Measurements from ENCODE around the gene CD79A. TPM values are rescaled to one million over a fixed set of nuclear protein-coding genes. Genes with fewer than 3 reads are reported as not detected.
A peak's percentile ranks its signal among the peaks of the same experiment; 100 is the strongest.

The CD79A gene
- total RNA-seq, 2 experiments from 2014 or later = 3.7 to 3.8 TPM

DNA sequence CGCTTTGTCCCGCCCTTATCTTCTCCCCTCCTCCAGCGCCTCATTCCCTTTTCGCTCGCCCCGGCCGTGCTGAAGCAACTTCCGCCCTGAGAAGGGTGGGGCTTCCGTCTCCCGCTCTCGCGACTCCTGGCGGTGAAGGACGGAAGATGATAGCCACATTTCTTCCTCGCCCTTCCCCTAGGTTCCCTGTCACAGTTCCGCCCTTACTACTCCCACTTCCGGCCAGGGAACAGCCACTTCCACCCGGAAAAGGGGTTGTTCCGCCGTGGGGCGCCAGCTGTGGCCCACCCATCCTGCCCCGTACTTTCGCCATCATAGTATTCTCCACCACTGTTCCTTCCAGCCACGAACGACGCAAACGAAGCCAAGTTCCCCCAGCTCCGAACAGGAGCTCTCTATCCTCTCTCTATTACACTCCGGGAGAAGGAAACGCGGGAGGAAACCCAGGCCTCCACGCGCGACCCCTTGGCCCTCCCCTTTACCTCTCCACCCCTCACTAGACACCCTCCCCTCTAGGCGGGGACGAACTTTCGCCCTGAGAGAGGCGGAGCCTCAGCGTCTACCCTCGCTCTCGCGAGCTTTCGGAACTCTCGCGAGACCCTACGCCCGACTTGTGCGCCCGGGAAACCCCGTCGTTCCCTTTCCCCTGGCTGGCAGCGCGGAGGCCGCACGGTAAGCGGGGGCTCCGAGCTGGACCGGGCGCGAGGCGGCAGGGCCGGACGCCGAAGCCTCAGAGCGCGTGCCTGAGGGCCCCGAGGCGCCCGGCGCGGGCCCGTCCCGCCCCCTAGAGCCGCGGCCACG, 17.3 kb upstream of the CD79A start, which contains the start of gene RPS19:
Gene RPS19 (plus strand): TSS at position 638 of the 801 bp plus-strand sequence. CDS start 520 bp downstream, outside the sequence.
- H3K36me3 Mint-ChIP-seq (ENCODE audit: low read depth) = peaks cover 50% of the 10 kb centered on the region
- POLR2A ChIA-PET = interaction anchor here (0.6 to 3.2 kb wide), 30 partner anchors 12 to 597 kb away, joined by 3 to 184 read pairs (median 4); partner anchors contain the start of genes ARHGEF1, DMAC2, ERFL and HNRNPUL1
- intact Hi-C loops (cut with DNase I, micrococcal nuclease) = loop anchor here (1.0 to 5.0 kb wide), 10 partner anchors 13 to 467 kb away; partner anchors contain the start of genes MEGF8 (in 1 of the 2), RABAC1 (in 1 of the 2) and ZNF574 (in 1 of the 2)

DNA sequence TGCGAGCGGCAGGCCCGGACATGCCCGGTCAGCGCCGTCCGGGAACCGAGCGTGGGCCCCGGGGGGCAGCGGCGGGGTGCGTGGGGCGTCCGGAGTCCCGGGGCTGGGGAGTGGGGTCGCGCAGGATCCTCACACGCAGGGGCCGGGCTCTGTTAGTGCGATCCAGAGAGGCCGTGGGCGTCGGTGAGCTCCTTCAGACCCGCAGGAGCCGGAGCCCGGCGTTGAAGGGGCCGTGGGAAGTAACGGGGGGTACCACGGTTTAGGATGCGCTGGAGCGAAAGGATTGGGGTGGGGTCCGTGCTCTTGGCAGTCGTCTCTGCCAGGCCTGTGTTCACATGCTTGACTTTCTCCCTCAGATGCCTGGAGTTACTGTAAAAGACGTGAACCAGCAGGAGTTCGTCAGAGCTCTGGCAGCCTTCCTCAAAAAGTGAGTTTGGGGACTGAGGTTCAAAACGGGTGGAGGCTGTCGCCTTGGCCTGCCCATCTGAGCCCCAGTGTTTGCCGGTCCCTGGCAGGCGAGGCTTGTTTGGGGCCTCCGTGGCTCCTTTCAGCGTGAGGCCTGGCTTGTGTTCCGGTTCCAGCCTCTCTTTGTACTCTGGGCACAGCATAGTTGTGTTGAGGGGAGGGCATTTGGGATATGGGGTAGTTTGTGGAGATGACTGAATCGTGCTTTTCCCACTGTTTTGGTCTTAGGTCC, 16.5 kb upstream of the CD79A start:
- Histone ChIP-seq H3K27ac (ENCODE audit: low read depth in 1 of 2, low read length in 2 of 2) (peak overlapping the region; percentile 59 to 89), H3K27me3 (ENCODE audit: control insufficient read depth in 1 of 2, insufficient read depth in 2 of 2, low read length in 2 of 2) (no peaks in the 10 kb centered on the region), H3K9me3 (ENCODE audit: control insufficient read depth in 1 of 2, insufficient read depth in 1 of 2, low read length in 2 of 2) (no peaks in the 10 kb centered on the region), H3K36me3 (ENCODE audit: insufficient read depth, low read length) (peaks cover 43% of the 10 kb centered on the region), H3K4me3 (ENCODE audit: low read length) (peak overlapping the region; percentile 74), H3K4me1 (ENCODE audit: insufficient read depth, low read length) (peaks cover 56% of the 10 kb centered on the region)
- H3K36me3 Mint-ChIP-seq (ENCODE audit: low read depth) = peaks cover 52% of the 10 kb centered on the region
- no peaks in the 10 kb centered on the region for H3K27me3 Mint-ChIP-seq
- ATAC-seq (ENCODE audit: poor library complexity) (no peak), DNase-seq (peak in 3 of 14 experiments; percentile 16 to 41 (median 23))
- TF ChIP-seq, protein P1, sequence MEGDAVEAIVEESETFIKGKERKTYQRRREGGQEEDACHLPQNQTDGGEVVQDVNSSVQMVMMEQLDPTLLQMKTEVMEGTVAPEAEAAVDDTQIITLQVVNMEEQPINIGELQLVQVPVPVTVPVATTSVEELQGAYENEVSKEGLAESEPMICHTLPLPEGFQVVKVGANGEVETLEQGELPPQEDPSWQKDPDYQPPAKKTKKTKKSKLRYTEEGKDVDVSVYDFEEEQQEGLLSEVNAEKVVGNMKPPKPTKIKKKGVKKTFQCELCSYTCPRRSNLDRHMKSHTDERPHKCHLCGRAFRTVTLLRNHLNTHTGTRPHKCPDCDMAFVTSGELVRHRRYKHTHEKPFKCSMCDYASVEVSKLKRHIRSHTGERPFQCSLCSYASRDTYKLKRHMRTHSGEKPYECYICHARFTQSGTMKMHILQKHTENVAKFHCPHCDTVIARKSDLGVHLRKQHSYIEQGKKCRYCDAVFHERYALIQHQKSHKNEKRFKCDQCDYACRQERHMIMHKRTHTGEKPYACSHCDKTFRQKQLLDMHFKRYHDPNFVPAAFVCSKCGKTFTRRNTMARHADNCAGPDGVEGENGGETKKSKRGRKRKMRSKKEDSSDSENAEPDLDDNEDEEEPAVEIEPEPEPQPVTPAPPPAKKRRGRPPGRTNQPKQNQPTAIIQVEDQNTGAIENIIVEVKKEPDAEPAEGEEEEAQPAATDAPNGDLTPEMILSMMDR (IDR thresholded peaks at IDR 0.05) = no peak
- H3K4me3 Mint-ChIP-seq = peak overlapping the region; percentile 87
- POLR2A ChIA-PET = interaction anchor here (0.8 to 3.2 kb wide), 24 partner anchors 12 to 598 kb away, joined by 3 to 184 read pairs (median 5); partner anchors contain the start of genes ARHGEF1, ERFL, HNRNPUL1 and RABAC1
- CTCF ChIA-PET = interaction anchor here (0.7 to 3.2 kb wide), 15 partner anchors 8 to 559 kb away, joined by 3 to 59 read pairs (median 5); partner anchors contain the start of genes ARHGEF1 and RABAC1
- intact Hi-C loops (cut with DNase I, micrococcal nuclease) = loop anchor here (1.0 to 2.0 kb wide), 3 partner anchors 13 to 216 kb away; partner anchors contain the start of genes RABAC1 (in 1 of the 2) and ZNF574 (in 1 of the 2)
- peak overlapping the region; percentile 86 for H3K27ac Mint-ChIP-seq
- peaks cover 48% of the 10 kb centered on the region for H3K4me1 Mint-ChIP-seq (ENCODE audit: low read depth)
- no peaks in the 10 kb centered on the region for H3K9me3 Mint-ChIP-seq

More for the DNA sequence above, 17.3 kb upstream of the CD79A start, which contains the start of gene RPS19:
- ATAC-seq (ENCODE audit: poor library complexity) (peak; percentile 85), DNase-seq (peak; percentile 95 to 99 (median 98))
- TF ChIP-seq, protein P1 (IDR thresholded peaks at IDR 0.05) = peak; percentile 84
- Mint-ChIP-seq H3K4me1 (ENCODE audit: low read depth) (peaks cover 48% of the 10 kb centered on the region), H3K9me3 (no peaks in the 10 kb centered on the region), H3K4me3 (peak within 1 kb of the TSS; percentile 87), H3K27me3 (no peaks in the 10 kb centered on the region), H3K27ac (peak within 1 kb of the TSS; percentile 86)
- H3K4me1 ChIP-seq (ENCODE audit: insufficient read depth, low read length) = peaks cover 49% of the 10 kb centered on the region
- peak within 1 kb of the TSS; percentile 89 to 98 for H3K27ac ChIP-seq (ENCODE audit: low read depth in 1 of 2, low read length in 2 of 2)
- H3K4me3 ChIP-seq (ENCODE audit: low read length) = peak within 1 kb of the TSS; percentile 74
- no peaks in the 10 kb centered on the region for H3K27me3 ChIP-seq (ENCODE audit: control insufficient read depth in 1 of 2, insufficient read depth in 2 of 2, low read length in 2 of 2)
- no peaks in the 10 kb centered on the region for H3K9me3 ChIP-seq (ENCODE audit: control insufficient read depth in 1 of 2, insufficient read depth in 1 of 2, low read length in 2 of 2)
- CTCF ChIA-PET = interaction anchor here (0.7 to 3.2 kb wide), 21 partner anchors 8 to 560 kb away, joined by 3 to 59 read pairs (median 5); partner anchors contain the start of genes ARHGEF1 and RABAC1
- H3K36me3 ChIP-seq (ENCODE audit: insufficient read depth, low read length) = peaks cover 36% of the 10 kb centered on the region

Data from CD4-positive, alpha-beta T cell (primary cell).